ENCODE results near the gene ANG. TPM values are rescaled to one million over a fixed set of nuclear protein-coding genes. Genes with fewer than 3 reads are reported as not detected.

The ANG gene
- total and polyA plus RNA-seq, 9 of the 15 experiments (the other 6 are each of a cell fraction or from before 2014, with no cell fraction given) = 0.21 to 0.73 (median 0.34) TPM; not detected in 4

GRCh38 chr14:20730891-20731290, 42.3 kb downstream of the ANG start:
- Histone ChIP-seq H3K4me1 (replicated peaks in 1 of 2; ENCODE audit: control insufficient read depth in 2 of 2, insufficient read depth in 2 of 2, low read length in 2 of 2) (peaks cover 0 to 3% of the 10 kb centered on the region in 2 experiments; a peak in 2 of 5 replicates), H2AFZ (ENCODE audit: low read depth, low read length) (no peak overlapping the region), H3K4me3 (no peak overlapping the region), H3K27me3 (ENCODE audit: control insufficient read depth in 2 of 2, insufficient read depth in 2 of 2, low read length in 2 of 2) (peaks cover 4 to 8% of the 10 kb centered on the region in 2 experiments; a peak in 4 of 5 replicates), H3K9me3 (replicated peaks; ENCODE audit: control insufficient read depth, insufficient read depth, low read depth, low read length) (no peaks in the 10 kb centered on the region), H3K4me2 (ENCODE audit: insufficient read depth, low read length) (no peak overlapping the region), H3K36me3 (ENCODE audit: control insufficient read depth, insufficient read depth, low read length) (no peaks in the 10 kb centered on the region), H3K79me2 (ENCODE audit: control insufficient read depth, insufficient read depth, low read length) (no peaks in the 10 kb centered on the region), H3K9ac (ENCODE audit: insufficient read depth in 1 of 2, low read depth in 2 of 2, low read length in 2 of 2) (no peak overlapping the region), H4K20me1 (replicated peaks; ENCODE audit: control insufficient read depth, insufficient read depth, low read length) (no peaks in the 10 kb centered on the region), H3K9me1 (ENCODE audit: control insufficient read depth, insufficient read depth, low read length) (no peaks in the 10 kb centered on the region), H3K27ac (ENCODE audit: extremely low read depth, low read depth, low read length) (no peak overlapping the region)
- WGBS (ENCODE audit: insufficient coverage, low coverage, missing lambda C conversion rate) = 4% methylated on average over 6 of the region's 6 CpGs
- ChIA-PET POLR2A (no interaction called here), CTCF (ENCODE audit: low intra/inter-chr PET ratio) (no interaction called here)
- FAIRE-seq (no peak), ATAC-seq (no peak), DNase-seq (ENCODE audit: extremely low read depth in 1 of 4, low spot score in 3 of 4) (no peak)
- TF ChIP-seq PTTG1 (tag; IDR thresholded peaks at IDR 0.05; ENCODE audit: low read depth) = no peak
- TF ChIP-seq PCBP2 (IDR thresholded peaks at IDR 0.05; ENCODE audit: low read depth, low read length, poor library complexity, severe bottlenecking) = no peak
- TF ChIP-seq MYNN (IDR thresholded peaks at IDR 0.05) = no peak
- no peak for TF ChIP-seq MYNN (CRISPR knock-in tag; IDR thresholded peaks at IDR 0.05)
- TF ChIP-seq FOXJ3 (CRISPR knock-in tag; IDR thresholded peaks at IDR 0.05) = no peak
- TF ChIP-seq KAT8 (IDR thresholded peaks at IDR 0.05; ENCODE audit: low read depth) = no peak
- no peak for TF ChIP-seq POLR2B (IDR thresholded peaks at IDR 0.05; ENCODE audit: low read depth, partially characterized antibody)
- TF ChIP-seq USF2 (CRISPR knock-in tag; IDR thresholded peaks at IDR 0.05) = no peak
- TF ChIP-seq RHOXF2B (CRISPR knock-in tag; conservative IDR thresholded peaks at IDR 0.05) = no peak
- no peak for TF ChIP-seq FOXA1 (IDR thresholded peaks at IDR 0.05; ENCODE audit: borderline replicate concordance)
- no TSS peak for BruUV-seq (replicated peaks)
- intact Hi-C loops (cut with micrococcal nuclease) (no loop called here), in situ Hi-C loops (cut with MboI) (no loop called here)
